Measurements from ENCODE around the gene SORCS2. TPM values are rescaled to one million over a fixed set of nuclear protein-coding genes. Genes with fewer than 3 reads are reported as not detected.

SORCS2 gene
- total and polyA plus RNA-seq, 2 of the 4 experiments (the other 2 are of a cell fraction), result 0.36 to 0.62 TPM

DNA sequence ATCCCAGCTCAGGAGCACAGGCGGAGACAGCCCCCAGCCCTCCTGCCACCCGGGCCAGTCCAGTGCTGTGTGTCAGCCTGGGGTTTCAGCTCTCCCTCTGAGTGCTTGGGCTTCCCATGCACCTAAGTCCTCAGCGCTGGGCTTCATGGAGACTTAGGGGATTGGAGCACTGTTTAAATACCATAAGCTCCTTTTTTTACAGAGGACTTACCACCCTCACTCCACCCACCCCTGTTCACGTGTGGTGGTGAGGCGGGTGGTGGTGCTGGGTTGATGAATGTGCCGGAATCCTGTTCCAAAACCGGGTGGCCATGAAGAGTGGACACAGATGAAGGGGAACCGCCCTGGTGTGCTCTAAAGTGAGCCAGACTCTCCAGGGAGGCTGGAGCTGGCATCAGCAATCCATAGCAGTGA is 175.5 kb downstream of the SORCS2 start:
- H3K9me1 ChIP-seq (ENCODE audit: insufficient read depth, low read length), result no peaks in the 10 kb centered on the region
- dilution Hi-C loops (cut with HindIII; ENCODE audit: low sequenced_read_pairs, unreplicated experiment) (no loop called here), intact Hi-C loops (cut with micrococcal nuclease) (no loop called here), in situ Hi-C loops (cut with MboI; ENCODE audit: low sequenced_read_pairs) (no loop called here)
- no peak overlapping the region for H3K9ac ChIP-seq (ENCODE audit: low read depth, low read length)
- no peak overlapping the region for H3K27ac ChIP-seq (ENCODE audit: insufficient read depth, low read length)
- H3K79me1 ChIP-seq (ENCODE audit: low read depth in 1 of 2, low read length in 2 of 2), result no peaks in the 10 kb centered on the region
- CTCF ChIA-PET, result no interaction called here
- H3K56ac ChIP-seq (ENCODE audit: extremely low read depth, insufficient read depth, low read length), result no peak overlapping the region
- no peak overlapping the region for H4K8ac ChIP-seq (ENCODE audit: low read depth in 2 of 2, low read length in 2 of 2)
- H2BK120ac ChIP-seq (ENCODE audit: low read depth, low read length), result no peak overlapping the region
- H3K4me1 ChIP-seq (ENCODE audit: control insufficient read depth, insufficient read depth, low read length), result no peaks in the 10 kb centered on the region
- H2AK5ac ChIP-seq (ENCODE audit: low read depth, low read length), result no peak overlapping the region
- H3K14ac ChIP-seq (replicated peaks; ENCODE audit: low read depth, low read length), result no peak overlapping the region
- H4K20me1 ChIP-seq (ENCODE audit: insufficient read depth, low read length), result no peaks in the 10 kb centered on the region
- DNase-seq, result no peak
- no peak overlapping the region for H4K5ac ChIP-seq (ENCODE audit: low read depth, low read length)
- POLR2A ChIA-PET (ENCODE audit: unreplicated experiment), result no interaction called here
- no peak overlapping the region for H2BK5ac ChIP-seq (ENCODE audit: low read depth, low read length, poor library complexity, severe bottlenecking)
- 51% methylated on average over 3 of the region's 8 CpGs; no CpG with 5 or more reads in 1 of the 2 experiments for WGBS, 2 experiments (ENCODE audit: extremely low coverage in 2 of 2, insufficient read length in 1 of 2)
- H4K91ac ChIP-seq (ENCODE audit: insufficient read depth, low read depth, low read length), result no peak overlapping the region
- ATAC-seq (ENCODE audit: low read depth), result no peak
- no peak overlapping the region for H2BK20ac ChIP-seq (ENCODE audit: low read depth, low read length)
- no peak overlapping the region for H3K4me3 ChIP-seq (ENCODE audit: insufficient read depth, low read depth, low read length)
- no peak overlapping the region for H2BK15ac ChIP-seq (ENCODE audit: low read depth, low read length)
- peaks cover 51% of the 10 kb centered on the region for H3K27me3 ChIP-seq (ENCODE audit: control insufficient read depth, insufficient read depth, low read length)
- no peak overlapping the region for H2AFZ ChIP-seq (replicated peaks; ENCODE audit: low read length, poor library complexity)
- BruUV-seq (replicated peaks), result no TSS peak
- TF ChIP-seq POLR2A (IDR thresholded peaks at IDR 0.05; ENCODE audit: low read depth, low read length) (no peak), NFE2L2 (IDR thresholded peaks at IDR 0.05; ENCODE audit: low read depth, low read length) (no peak), MAZ (IDR thresholded peaks at IDR 0.05; ENCODE audit: borderline replicate concordance, low read depth, low read length) (no peak), RFX5 (IDR thresholded peaks at IDR 0.05; ENCODE audit: low read depth, low read length) (no peak), FOS (IDR thresholded peaks at IDR 0.05; ENCODE audit: low read depth, low read length) (no peak), RAD21 (IDR thresholded peaks at IDR 0.05; ENCODE audit: low read length) (no peak), RCOR1 (IDR thresholded peaks at IDR 0.05; ENCODE audit: insufficient replicate concordance, low read length) (no peak), BHLHE40 (IDR thresholded peaks at IDR 0.05; ENCODE audit: low read depth, low read length) (no peak), CEBPB (IDR thresholded peaks at IDR 0.05; ENCODE audit: low read depth, low read length) (no peak), MXI1 (IDR thresholded peaks at IDR 0.05; ENCODE audit: borderline replicate concordance, low read depth, low read length) (no peak), CHD1 (IDR thresholded peaks at IDR 0.05; ENCODE audit: low read depth, low read length) (no peak), SMC3 (IDR thresholded peaks at IDR 0.05; ENCODE audit: low read depth, low read length) (no peak), MAFK (IDR thresholded peaks at IDR 0.05; ENCODE audit: low read depth, low read length) (no peak)
- TF ChIP-seq, protein P1, sequence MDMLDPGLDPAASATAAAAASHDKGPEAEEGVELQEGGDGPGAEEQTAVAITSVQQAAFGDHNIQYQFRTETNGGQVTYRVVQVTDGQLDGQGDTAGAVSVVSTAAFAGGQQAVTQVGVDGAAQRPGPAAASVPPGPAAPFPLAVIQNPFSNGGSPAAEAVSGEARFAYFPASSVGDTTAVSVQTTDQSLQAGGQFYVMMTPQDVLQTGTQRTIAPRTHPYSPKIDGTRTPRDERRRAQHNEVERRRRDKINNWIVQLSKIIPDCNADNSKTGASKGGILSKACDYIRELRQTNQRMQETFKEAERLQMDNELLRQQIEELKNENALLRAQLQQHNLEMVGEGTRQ (IDR thresholded peaks at IDR 0.05; ENCODE audit: low read depth, low read length), result no peak
- TF ChIP-seq, protein P2, sequence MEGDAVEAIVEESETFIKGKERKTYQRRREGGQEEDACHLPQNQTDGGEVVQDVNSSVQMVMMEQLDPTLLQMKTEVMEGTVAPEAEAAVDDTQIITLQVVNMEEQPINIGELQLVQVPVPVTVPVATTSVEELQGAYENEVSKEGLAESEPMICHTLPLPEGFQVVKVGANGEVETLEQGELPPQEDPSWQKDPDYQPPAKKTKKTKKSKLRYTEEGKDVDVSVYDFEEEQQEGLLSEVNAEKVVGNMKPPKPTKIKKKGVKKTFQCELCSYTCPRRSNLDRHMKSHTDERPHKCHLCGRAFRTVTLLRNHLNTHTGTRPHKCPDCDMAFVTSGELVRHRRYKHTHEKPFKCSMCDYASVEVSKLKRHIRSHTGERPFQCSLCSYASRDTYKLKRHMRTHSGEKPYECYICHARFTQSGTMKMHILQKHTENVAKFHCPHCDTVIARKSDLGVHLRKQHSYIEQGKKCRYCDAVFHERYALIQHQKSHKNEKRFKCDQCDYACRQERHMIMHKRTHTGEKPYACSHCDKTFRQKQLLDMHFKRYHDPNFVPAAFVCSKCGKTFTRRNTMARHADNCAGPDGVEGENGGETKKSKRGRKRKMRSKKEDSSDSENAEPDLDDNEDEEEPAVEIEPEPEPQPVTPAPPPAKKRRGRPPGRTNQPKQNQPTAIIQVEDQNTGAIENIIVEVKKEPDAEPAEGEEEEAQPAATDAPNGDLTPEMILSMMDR (conservative IDR thresholded peaks at IDR 0.05; ENCODE audit: low read depth, low read length), result no peak
- TF ChIP-seq, protein P3, sequence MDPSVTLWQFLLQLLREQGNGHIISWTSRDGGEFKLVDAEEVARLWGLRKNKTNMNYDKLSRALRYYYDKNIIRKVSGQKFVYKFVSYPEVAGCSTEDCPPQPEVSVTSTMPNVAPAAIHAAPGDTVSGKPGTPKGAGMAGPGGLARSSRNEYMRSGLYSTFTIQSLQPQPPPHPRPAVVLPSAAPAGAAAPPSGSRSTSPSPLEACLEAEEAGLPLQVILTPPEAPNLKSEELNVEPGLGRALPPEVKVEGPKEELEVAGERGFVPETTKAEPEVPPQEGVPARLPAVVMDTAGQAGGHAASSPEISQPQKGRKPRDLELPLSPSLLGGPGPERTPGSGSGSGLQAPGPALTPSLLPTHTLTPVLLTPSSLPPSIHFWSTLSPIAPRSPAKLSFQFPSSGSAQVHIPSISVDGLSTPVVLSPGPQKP (IDR thresholded peaks at IDR 0.05; ENCODE audit: borderline replicate concordance, low read depth, low read length), result no peak
- H3K4ac ChIP-seq (ENCODE audit: low read depth, low read length), result no peak overlapping the region
- no peak overlapping the region for H3K23ac ChIP-seq (ENCODE audit: low read depth, low read length)
- no peak overlapping the region for H3K4me2 ChIP-seq (ENCODE audit: low read depth, low read length)
- no peaks in the 10 kb centered on the region for H3K36me3 ChIP-seq (ENCODE audit: control insufficient read depth, insufficient read depth, low read length)
- no peak overlapping the region for H3K18ac ChIP-seq (ENCODE audit: low read depth, low read length)
- H2AK9ac ChIP-seq (replicated peaks; ENCODE audit: low read depth, low read length, poor library complexity), result peak overlapping the region; percentile 18
- no peaks in the 10 kb centered on the region for H3K9me3 ChIP-seq (ENCODE audit: control insufficient read depth, insufficient read depth, low read length)
